Natural killer cell treated with Interleukin-12 subunit alpha and Interleukin-12 subunit beta and Interleukin-15 and Interleukin-18, amount 100 ng/mL, for 72 hours (primary cell): ENCODE results near the gene EXD3. TPM values are rescaled to one million over a fixed set of nuclear protein-coding genes. Genes with fewer than 3 reads are reported as not detected.

ENCODE experiments used
- ATAC-seq, 2 donors: fragments of 150-1000 bp; cut with Tn5 transposase in 1 of 2; sonication (Bioruptor Pico), chemical (Tn5 transposase) in 1 of 2; 2 replicates each; pipeline ENCODE4 v1.10.0; 2021
- DNase-seq: peaks from one replicate; pipeline ENCODE4 v3.0.0; 2022; ENCODE audit warnings: low spot score
- H3K27ac Mint-ChIP-seq, 2 donors: 1 replicate in 1 of 2; 2 replicates in 1 of 2; pipeline ENCODE4 v1.8.0; 2022; ENCODE audit warnings: mixed read lengths in 2 of 2, mild to moderate bottlenecking in 1 of 2, moderate library complexity in 1 of 2
- H3K27me3 Mint-ChIP-seq, 2 donors: 1 replicate in 1 of 2; 2 replicates in 1 of 2; pipeline ENCODE4 v1.8.0; 2022; ENCODE audit warnings: mixed read lengths in 2 of 2
- H3K36me3 Mint-ChIP-seq: one replicate; pipeline ENCODE4 v1.8.0; 2022; ENCODE audit warnings: mixed read lengths
- H3K4me1 Mint-ChIP-seq, 2 donors: 1 replicate in 1 of 2; 2 replicates in 1 of 2; pipeline ENCODE4 v1.8.0; 2022; ENCODE audit warnings: low read depth in 2 of 2, mixed read lengths in 2 of 2, mild to moderate bottlenecking in 1 of 2
- H3K4me3 Mint-ChIP-seq: one replicate; pipeline ENCODE4 v1.8.0; 2022; ENCODE audit warnings: mixed read lengths
- H3K9me3 Mint-ChIP-seq: 2 replicates; pipeline ENCODE4 v1.8.0; 2022; ENCODE audit warnings: mixed read lengths
- total RNA-seq, 2 donors: library from RNA; stranded (reverse); gene quantifications; one replicate each; pipeline ENCODE4 v1.2.3, GENCODE V29; 2022

Gene EXD3
- total RNA-seq, 2 donors from 2014 or later: 7.6 to 7.9 TPM

- peaks cover 2% of the 10 kb centered on the region for H3K36me3 Mint-ChIP-seq
- H3K27me3 Mint-ChIP-seq: no peaks in the 10 kb centered on the region
- H3K9me3 Mint-ChIP-seq: no peaks in the 10 kb centered on the region
- peak; percentile 87 to 88 for ATAC-seq
- peak within 1 kb of the TSS; percentile 91 for H3K4me3 Mint-ChIP-seq
- peaks cover 14 to 19% of the 10 kb centered on the region in 2 donors for H3K4me1 Mint-ChIP-seq
- DNase-seq: peak; percentile 85
- peak within 1 kb of the TSS; percentile 84 to 92 for H3K27ac Mint-ChIP-seq
Measured at GRCh38 chr9:137277329-137278041, 145.5 kb downstream of the EXD3 start, which contains the start of gene TOR4A. TSS of gene TOR4A (plus strand) at chr9:137277726. CDS start at chr9:137278690, 964 bp downstream.

- H3K4me3 Mint-ChIP-seq: peak overlapping the region; percentile 91
- H3K9me3 Mint-ChIP-seq: no peaks in the 10 kb centered on the region
- H3K4me1 Mint-ChIP-seq: peaks cover 11 to 19% of the 10 kb centered on the region in 2 donors
- no peaks in the 10 kb centered on the region for H3K27me3 Mint-ChIP-seq
- H3K27ac Mint-ChIP-seq: peak overlapping the region; percentile 84 to 92
- no peaks in the 10 kb centered on the region for H3K36me3 Mint-ChIP-seq
- no peak for ATAC-seq
- DNase-seq: no peak
Measured at GRCh38 chr9:137276473-137277328, 146.3 kb downstream of the EXD3 start.

DNA sequence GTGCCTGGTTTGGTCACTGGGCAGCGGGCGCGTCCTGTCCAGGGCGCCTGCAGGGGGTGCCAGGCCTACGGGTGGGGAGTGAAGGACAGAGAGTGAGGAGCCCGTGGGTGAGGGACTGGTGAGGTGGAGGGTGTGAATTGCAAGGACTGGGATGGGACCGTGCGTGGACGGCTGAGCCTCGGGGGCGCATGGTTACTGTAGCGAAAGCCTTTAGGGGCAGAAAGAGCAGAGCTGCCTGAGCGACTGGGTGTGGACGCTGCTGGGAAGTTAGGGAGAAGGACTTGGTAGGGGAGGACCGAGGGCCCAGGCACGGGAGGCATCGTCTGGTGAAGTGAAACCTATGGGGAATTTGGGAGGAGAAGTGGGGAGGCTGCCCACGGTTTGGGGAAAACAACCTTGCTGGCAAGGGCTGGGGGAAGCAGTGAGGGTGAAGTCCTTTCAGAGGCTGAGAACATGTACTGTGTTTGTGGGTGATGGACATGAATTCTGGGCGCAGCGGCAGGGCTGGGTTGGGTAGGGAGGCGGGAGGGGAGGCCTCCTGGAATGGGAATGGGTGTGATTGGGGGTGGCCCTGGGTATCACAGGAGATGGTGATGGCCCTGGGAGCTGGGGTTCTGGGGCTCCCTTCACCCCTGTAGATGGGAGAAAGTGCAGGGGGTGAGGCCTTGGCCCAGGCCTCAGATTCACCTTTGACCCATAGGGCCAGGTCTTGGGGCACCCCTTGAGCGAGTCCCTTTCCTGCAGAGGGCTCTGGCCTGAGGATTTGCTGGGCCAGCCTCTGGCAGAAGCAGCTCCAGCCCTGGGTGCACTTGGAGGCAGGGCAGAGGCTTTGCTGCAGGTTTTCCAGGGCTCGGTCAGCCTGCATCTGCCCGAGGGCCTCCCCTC is 147.1 kb downstream of the EXD3 start:
- Mint-ChIP-seq H3K4me3 (peak overlapping the region; percentile 34), H3K27ac (peak overlapping the region; percentile 46 to 63), H3K36me3 (no peaks in the 10 kb centered on the region), H3K27me3 (no peaks in the 10 kb centered on the region), H3K9me3 (no peaks in the 10 kb centered on the region), H3K4me1 (peaks cover 15 to 22% of the 10 kb centered on the region in 2 donors)
- no peak for DNase-seq
- ATAC-seq: no peak

DNA sequence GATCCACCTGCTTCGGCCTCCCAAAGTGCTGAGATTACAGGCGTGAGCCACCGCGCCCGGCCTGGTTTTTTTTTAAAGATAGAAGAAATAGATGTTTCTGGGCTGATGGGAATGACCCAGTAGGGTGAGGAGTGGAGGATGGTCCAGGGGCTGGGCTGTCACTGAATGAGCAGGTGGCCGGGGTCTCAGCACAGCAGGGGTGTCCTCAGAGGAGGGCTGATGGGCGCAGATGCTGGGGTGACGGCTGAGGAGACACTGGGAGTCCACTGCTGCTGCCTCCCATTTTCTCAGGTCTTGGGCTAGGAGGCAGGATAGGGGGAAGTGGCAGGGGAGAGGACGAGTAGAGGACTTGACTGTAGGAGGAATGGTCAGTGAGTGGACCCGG is 147.8 kb downstream of the EXD3 start:
- ATAC-seq (no peak), DNase-seq (no peak)
- H3K4me1 Mint-ChIP-seq: peaks cover 15 to 22% of the 10 kb centered on the region in 2 donors
- no peaks in the 10 kb centered on the region for H3K9me3 Mint-ChIP-seq
- no peaks in the 10 kb centered on the region for H3K36me3 Mint-ChIP-seq
- peak overlapping the region; percentile 34 for H3K4me3 Mint-ChIP-seq
- H3K27me3 Mint-ChIP-seq: no peaks in the 10 kb centered on the region
- H3K27ac Mint-ChIP-seq: peak overlapping the region; percentile 46 to 63

DNA sequence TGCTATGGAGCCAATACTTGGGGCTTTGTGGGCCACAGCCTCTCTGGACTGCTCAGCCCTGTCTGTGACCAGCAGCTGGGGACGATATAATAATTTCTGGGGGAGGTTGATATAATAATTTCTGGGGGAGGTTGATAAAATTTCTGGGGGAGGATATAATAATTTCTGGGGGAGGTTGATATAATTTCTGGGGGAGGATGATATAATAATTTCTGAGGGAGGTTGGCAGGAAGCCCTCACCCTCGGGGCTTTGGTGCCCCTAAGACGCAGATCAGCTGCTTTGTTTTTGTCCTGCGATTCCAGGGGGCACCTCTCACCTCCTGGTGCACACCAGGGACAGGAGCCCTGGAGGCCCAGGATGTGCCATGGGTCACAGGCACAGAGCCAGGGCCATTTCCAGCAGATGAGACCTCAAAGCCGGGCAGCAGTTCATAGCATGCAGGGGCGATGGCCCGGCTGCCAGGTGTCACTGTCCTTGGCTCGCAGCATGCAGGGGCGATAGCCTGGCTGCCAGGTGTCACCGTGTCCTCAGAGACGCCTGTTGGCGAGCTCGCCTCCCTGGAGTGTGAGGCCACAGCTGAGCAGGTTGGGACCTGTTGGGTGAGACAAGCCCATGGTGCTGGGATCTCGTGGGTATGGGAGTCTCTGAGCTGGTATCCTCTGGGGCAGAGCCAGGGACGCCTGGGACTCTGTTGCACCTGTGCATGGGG is 149.2 kb downstream of the EXD3 start:
- DNase-seq: no peak
- Mint-ChIP-seq H3K4me1 (peaks cover 16 to 25% of the 10 kb centered on the region in 2 donors), H3K27me3 (no peaks in the 10 kb centered on the region)

GRCh38 chr9:137273095-137273490 is 149.9 kb downstream of the EXD3 start:
- peaks cover 7% of the 10 kb centered on the region for H3K36me3 Mint-ChIP-seq
- ATAC-seq: no peak
- H3K4me3 Mint-ChIP-seq: no peak overlapping the region
- H3K27ac Mint-ChIP-seq: no peak overlapping the region
- H3K9me3 Mint-ChIP-seq: no peaks in the 10 kb centered on the region
- peaks cover 22 to 28% of the 10 kb centered on the region in 2 donors for H3K4me1 Mint-ChIP-seq
- DNase-seq: no peak
- no peaks in the 10 kb centered on the region for H3K27me3 Mint-ChIP-seq

More for the DNA sequence above, 149.2 kb downstream of the EXD3 start:
- no peak for ATAC-seq
- H3K27ac Mint-ChIP-seq: no peak overlapping the region
- H3K36me3 Mint-ChIP-seq: peaks cover 2% of the 10 kb centered on the region
- no peak overlapping the region for H3K4me3 Mint-ChIP-seq
- H3K9me3 Mint-ChIP-seq: no peaks in the 10 kb centered on the region

DNA sequence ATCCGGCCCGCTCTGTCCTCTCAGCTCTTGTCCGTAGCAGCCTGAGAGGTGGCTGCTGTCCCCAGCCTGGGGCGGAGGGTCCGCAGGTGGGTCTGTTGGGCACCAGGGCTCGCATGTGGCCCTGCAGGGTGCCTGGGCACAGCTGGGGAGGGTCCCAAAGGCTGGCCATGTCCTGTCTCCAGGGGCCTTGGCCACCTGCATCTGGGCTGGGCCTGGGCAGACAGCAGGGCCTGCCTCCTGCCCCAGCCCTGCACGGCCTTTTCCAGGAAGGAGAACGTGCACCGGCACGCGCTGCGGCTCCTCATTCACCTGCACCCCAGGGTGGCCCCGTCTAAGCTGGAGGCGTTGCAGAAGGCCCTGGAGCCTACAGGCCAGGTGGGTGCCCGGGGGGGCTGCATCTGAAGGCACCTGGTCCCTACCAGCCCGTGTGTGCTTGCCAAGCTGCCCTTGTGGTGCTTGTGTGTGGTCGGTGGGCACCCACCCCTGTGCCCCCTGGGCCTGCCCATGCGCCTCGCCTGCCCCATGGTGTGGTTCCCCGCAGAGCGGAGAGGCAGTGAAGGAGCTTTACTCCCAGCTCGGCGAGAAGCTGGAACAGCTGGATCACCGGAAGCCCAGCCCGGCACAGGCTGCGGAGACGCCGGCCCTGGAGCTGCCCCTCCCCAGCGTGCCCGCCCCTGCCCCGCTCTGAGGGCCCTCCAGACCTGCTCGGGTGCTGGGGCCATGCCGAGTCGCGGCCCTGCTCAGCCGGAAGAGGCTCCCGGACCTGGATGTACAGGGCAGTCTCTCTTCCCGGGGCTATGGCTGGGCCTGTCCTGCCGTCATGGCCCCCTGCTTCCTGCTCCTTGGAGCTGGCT is 150.5 kb downstream of the EXD3 start:
- ATAC-seq (peak in 1 of 2 donors; percentile 1), DNase-seq (no peak)
- H3K36me3 Mint-ChIP-seq: peaks cover 7% of the 10 kb centered on the region
- no peaks in the 10 kb centered on the region for H3K27me3 Mint-ChIP-seq
- H3K4me3 Mint-ChIP-seq: no peak overlapping the region
- H3K4me1 Mint-ChIP-seq: peaks cover 22 to 28% of the 10 kb centered on the region in 2 donors
- no peak overlapping the region for H3K27ac Mint-ChIP-seq
- H3K9me3 Mint-ChIP-seq: no peaks in the 10 kb centered on the region

DNA sequence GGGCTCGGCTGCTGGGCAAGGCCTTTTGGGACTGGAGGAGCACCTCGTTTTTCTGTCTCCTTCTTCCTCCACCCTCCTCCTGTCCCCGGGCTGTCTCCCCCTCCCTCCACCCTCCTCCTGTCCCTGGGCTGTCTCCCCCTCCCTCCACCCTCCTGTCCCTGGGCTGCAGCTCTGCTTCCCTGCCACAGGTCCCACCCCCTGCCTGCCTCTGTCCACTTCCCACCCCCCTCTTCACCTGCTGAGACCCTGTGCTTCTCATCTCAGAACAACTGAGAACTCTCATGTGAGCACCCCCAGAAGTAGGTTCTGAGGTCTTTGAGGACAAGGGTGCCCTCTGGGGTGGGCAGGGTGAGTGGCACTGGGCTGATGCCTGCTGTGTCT is 151.3 kb downstream of the EXD3 start:
- Mint-ChIP-seq H3K4me3 (no peak overlapping the region), H3K27ac (no peak overlapping the region), H3K4me1 (peaks cover 18 to 24% of the 10 kb centered on the region in 2 donors), H3K27me3 (no peaks in the 10 kb centered on the region), H3K36me3 (peaks cover 7% of the 10 kb centered on the region), H3K9me3 (no peaks in the 10 kb centered on the region)
- DNase-seq (no peak), ATAC-seq (no peak)

GRCh38 chr9:137270929-137271695 is 151.8 kb downstream of the EXD3 start:
- Mint-ChIP-seq H3K4me3 (no peak overlapping the region), H3K36me3 (peaks cover 7% of the 10 kb centered on the region), H3K27ac (no peak overlapping the region), H3K9me3 (no peaks in the 10 kb centered on the region), H3K4me1 (peaks cover 16 to 22% of the 10 kb centered on the region in 2 donors), H3K27me3 (no peaks in the 10 kb centered on the region)
- ATAC-seq (peak in 1 of 2 donors; percentile 15), DNase-seq (no peak)

- peaks cover 7% of the 10 kb centered on the region for H3K36me3 Mint-ChIP-seq
- no peaks in the 10 kb centered on the region for H3K27me3 Mint-ChIP-seq
- H3K4me3 Mint-ChIP-seq: no peak overlapping the region
- peaks cover 9 to 11% of the 10 kb centered on the region in 2 donors for H3K4me1 Mint-ChIP-seq
- H3K27ac Mint-ChIP-seq: no peak overlapping the region
- no peak for DNase-seq
- no peaks in the 10 kb centered on the region for H3K9me3 Mint-ChIP-seq
- no peak for ATAC-seq
Measured at GRCh38 chr9:137269231-137269772, 153.7 kb downstream of the EXD3 start.

- Mint-ChIP-seq H3K36me3 (peaks cover 7% of the 10 kb centered on the region), H3K4me3 (no peak overlapping the region), H3K9me3 (no peaks in the 10 kb centered on the region), H3K4me1 (peaks cover 9 to 11% of the 10 kb centered on the region in 2 donors), H3K27ac (peak overlapping the region in 1 of 2 donors; percentile 4), H3K27me3 (no peaks in the 10 kb centered on the region)
- DNase-seq (no peak), ATAC-seq (no peak)
Measured at GRCh38 chr9:137268538-137269201, 154.3 kb downstream of the EXD3 start.
